GM12864 (cell line): ENCODE data around the gene ZNF85.
"Not testable (repeated sequence)": the region's sequence is repeated elsewhere in the genome, so short reads cannot be mapped to it uniquely, and the experiment has no call there.

Experiments
- DNase-seq: peaks from one replicate; pipeline ENCODE4 v3.0.0-alpha.2; 2011; ENCODE audit warnings: low read depth
- H3K4me3 ChIP-seq: 2 replicates; pipeline ENCODE4 v1.5.1; 2011; ENCODE audit warnings: mild to moderate bottlenecking, low read depth, low read length, control low read depth
- TF ChIP-seq, protein P1 (sequence below): IDR thresholded peaks from 2 replicates; pipeline ENCODE4 v1.5.1; 2011; ENCODE audit warnings: low read depth, mild to moderate bottlenecking, moderate library complexity, low read length, control low read depth, inconsistent platforms; ENCODE audit errors: missing control alignments

ZNF85 gene

DNA sequence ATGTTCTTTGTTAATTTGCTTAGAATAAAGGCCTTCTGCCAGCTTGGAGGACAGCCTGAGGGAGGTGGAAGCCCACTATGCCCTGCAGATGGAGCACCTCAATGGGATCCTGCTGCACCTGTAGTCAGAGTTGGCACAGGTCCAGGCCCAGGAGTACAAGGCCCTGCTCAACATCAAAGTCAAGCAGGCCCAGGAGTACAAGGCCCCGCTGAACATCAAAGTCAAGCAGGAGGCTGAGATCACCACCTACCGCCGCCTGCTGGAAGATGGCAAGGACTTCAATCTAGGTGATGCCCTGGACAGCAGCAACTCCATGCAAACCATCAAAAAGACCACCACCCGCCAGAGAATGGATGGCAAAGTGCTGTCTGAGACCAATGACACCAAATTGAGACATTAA is 41.7 kb downstream of the ZNF85 start:
- H3K4me3 ChIP-seq: no peak overlapping the region
- DNase-seq: no peak
- TF ChIP-seq, protein P1, sequence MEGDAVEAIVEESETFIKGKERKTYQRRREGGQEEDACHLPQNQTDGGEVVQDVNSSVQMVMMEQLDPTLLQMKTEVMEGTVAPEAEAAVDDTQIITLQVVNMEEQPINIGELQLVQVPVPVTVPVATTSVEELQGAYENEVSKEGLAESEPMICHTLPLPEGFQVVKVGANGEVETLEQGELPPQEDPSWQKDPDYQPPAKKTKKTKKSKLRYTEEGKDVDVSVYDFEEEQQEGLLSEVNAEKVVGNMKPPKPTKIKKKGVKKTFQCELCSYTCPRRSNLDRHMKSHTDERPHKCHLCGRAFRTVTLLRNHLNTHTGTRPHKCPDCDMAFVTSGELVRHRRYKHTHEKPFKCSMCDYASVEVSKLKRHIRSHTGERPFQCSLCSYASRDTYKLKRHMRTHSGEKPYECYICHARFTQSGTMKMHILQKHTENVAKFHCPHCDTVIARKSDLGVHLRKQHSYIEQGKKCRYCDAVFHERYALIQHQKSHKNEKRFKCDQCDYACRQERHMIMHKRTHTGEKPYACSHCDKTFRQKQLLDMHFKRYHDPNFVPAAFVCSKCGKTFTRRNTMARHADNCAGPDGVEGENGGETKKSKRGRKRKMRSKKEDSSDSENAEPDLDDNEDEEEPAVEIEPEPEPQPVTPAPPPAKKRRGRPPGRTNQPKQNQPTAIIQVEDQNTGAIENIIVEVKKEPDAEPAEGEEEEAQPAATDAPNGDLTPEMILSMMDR: no peak

DNA sequence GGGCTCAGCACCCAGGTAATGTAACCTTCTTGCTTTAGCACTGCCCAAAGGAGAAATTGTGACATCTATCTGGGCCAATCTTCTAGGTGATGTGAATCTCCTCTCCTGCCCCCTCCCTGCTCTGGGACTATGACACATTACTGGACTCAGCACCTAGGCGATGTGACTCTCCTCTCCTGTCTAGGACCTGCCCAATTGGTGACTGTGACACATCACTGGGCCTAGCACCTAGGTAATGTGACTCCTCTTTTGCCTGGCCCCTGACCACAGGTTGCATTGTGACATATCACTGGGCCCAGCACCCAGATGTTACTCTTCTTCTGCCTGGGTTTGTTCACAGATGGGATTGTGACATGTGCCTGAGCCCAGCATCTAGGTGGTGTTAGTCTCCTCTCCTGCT is 45.0 kb downstream of the ZNF85 start:
- TF ChIP-seq, protein P1: no peak
- DNase-seq: no peak
- H3K4me3 ChIP-seq: no peak overlapping the region

DNA sequence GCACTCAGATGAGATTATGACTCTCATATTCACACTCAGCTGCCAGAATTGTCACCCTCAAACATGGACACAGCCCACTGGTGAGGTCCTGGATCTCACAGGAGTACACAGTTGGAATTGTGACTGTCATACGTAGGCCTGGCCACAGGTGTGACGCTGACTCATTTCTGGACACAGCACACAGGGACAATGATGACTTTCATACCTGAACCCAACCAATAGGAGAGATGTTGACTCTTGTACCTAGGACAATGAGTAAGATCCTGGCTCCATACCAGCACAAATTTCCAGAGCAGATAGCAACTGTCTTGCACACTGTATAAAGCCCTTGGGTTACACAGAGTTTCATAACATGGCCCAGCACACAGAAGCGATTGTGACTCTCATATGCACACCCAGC is 46.4 kb downstream of the ZNF85 start:
- DNase-seq: no peak
- TF ChIP-seq, protein P1: no peak
- no peak overlapping the region for H3K4me3 ChIP-seq

DNA sequence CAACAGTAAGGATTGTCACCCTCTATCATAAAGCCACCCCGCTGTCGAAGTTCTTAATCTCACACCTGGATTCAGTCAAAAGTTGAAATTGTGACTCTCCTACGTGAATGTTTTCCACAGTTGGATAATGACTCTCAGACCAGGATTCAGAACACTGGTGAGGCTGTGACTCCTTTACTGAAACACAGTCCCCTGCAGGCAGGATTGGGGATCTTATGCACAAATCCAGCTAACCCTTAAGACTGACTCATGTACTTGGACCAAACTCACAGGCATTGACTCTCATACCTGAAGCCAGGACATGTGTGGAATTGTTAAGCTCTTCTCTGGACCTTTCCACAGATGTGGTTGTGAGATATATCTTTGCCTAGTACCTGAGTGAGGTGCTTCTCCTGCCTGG is 46.8 kb downstream of the ZNF85 start:
- TF ChIP-seq, protein P1: no peak
- no peak for DNase-seq
- H3K4me3 ChIP-seq: no peak overlapping the region

DNA sequence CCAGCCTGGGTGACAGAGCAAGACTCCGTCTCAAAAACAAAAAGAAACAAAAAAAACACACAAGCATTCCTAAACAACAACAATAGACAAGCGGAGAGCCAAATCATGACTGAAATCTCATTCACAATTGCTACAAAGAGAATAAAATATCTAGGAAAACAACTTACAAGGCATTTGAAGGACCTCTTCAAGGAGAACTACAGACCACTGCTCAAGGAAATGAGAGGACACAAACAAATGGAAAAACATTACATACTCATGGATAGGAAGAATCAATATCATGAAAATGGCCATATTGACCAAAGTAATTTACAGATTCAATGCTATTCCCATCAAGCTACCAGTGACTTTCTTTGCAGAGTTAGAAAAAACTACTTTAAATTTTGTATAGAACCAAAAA is 69.7 kb downstream of the ZNF85 start:
- not testable (repeated sequence) for DNase-seq

DNA sequence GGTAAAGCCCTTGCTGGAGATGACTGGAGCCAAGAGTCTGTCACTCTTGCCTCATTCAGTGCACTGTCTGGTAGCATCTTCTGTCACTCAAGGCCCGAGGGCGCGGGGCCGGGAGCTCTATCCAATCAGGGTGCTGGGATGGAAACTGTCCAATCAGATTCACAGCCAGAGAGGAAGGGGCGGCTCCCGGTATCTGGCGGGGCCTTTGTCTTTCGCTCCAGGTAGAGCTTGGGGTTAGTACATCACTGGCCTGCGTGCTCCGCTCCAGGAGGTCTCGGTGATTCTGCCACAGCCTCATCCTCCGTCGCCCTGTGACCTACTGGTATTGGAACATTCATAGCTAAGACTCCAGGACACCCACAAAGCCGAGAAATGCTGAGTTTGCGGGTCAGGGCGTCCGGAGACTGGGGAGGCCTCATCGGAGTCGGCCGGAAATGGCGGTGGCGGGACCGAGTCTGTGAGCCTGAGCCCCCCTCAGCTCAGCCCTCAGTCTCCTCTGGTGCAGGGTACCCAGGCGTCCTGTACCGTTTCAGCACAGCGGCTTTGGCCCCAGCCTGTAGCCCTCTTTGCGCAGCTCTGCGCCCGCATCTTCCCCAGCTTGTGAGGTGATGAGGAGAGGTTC is 76.8 kb downstream of the ZNF85 start:
- TF ChIP-seq, protein P1: no peak
- peak; percentile 77 for DNase-seq
- peak overlapping the region; percentile 40 for H3K4me3 ChIP-seq

More for the DNA sequence above, 69.7 kb downstream of the ZNF85 start:
- H3K4me3 ChIP-seq: not testable (repeated sequence)
